Neural cell (in vitro differentiated cells): ENCODE measurements around the gene TMEM74B. TPM values are rescaled to one million over a fixed set of nuclear protein-coding genes. Genes with fewer than 3 reads are reported as not detected.

Experiments used
- H2AFZ ChIP-seq: fragments of 200-600, 300-800 bp; sonication (generic), shearing (Covaris generic); 2 replicates; pipeline ENCODE4 v1.6.0; 2014; ENCODE audit warnings: low read depth, mild to moderate bottlenecking, antibody characterized with exemption, low read length, moderate library complexity
- H3F3A ChIP-seq: fragments of 200-600 bp; shearing (Covaris generic); 2 replicates; pipeline ENCODE4 v1.6.1; 2016; ENCODE audit warnings: mild to moderate bottlenecking, moderate library complexity, mixed read lengths, antibody characterized with exemption, low read length; ENCODE audit not compliant: insufficient read depth, poor library complexity, severe bottlenecking
- H3K27ac ChIP-seq: fragments of 200-600, 300-800 bp; sonication (generic), shearing (Covaris generic); 2 replicates; pipeline ENCODE4 v1.5.1; 2014; ENCODE audit warnings: mild to moderate bottlenecking, low read length, moderate library complexity
- H3K27me3 ChIP-seq: fragments of 300-800, 200-600 bp; sonication (generic), shearing (Covaris generic); 2 replicates; pipeline ENCODE4 v1.6.0; 2014; ENCODE audit warnings: mild to moderate bottlenecking, low read depth, low read length, moderate library complexity; ENCODE audit not compliant: insufficient read depth
- H3K36me3 ChIP-seq: fragments of 300-800, 200-600 bp; sonication (generic), shearing (Covaris generic); 2 replicates; pipeline ENCODE4 v1.5.1; 2014; ENCODE audit warnings: mild to moderate bottlenecking, antibody characterized with exemption, low read length, moderate library complexity; ENCODE audit not compliant: insufficient read depth
- H3K4me2 ChIP-seq: fragments of 300-800, 200-600 bp; sonication (generic), shearing (Covaris generic); 2 replicates; pipeline ENCODE4 v1.6.0; 2014; ENCODE audit warnings: mild to moderate bottlenecking, low read length
- H3K4me3 ChIP-seq: fragments of 300-800, 200-600 bp; sonication (generic), shearing (Covaris generic); 2 replicates; pipeline ENCODE4 v1.5.1; 2014; ENCODE audit warnings: mild to moderate bottlenecking, low read length, moderate library complexity
- H3K79me2 ChIP-seq: fragments of 200-600 bp; shearing (Covaris generic); replicated peaks from 2 replicates; pipeline ENCODE4 v1.6.0; 2014; ENCODE audit warnings: mild to moderate bottlenecking, low read length, moderate library complexity; ENCODE audit not compliant: insufficient read depth
- H3K9ac ChIP-seq: fragments of 300-800, 200-600 bp; sonication (generic), shearing (Covaris generic); 2 replicates; pipeline ENCODE4 v1.6.1; 2016; ENCODE audit warnings: mild to moderate bottlenecking, low read length, mixed read lengths
- H3K9me2 ChIP-seq: fragments of 200-600 bp; shearing (Covaris generic); 2 replicates; pipeline ENCODE4 v1.6.1; 2016; ENCODE audit warnings: mild to moderate bottlenecking, low read length, mixed read lengths; ENCODE audit not compliant: insufficient read depth
- H3K9me3 ChIP-seq: fragments of 200-600, 300-800 bp; sonication (generic), shearing (Covaris generic); 2 replicates; pipeline ENCODE4 v1.6.1; 2016; ENCODE audit warnings: mild to moderate bottlenecking, mixed run types, low read length, moderate library complexity, mixed read lengths
- H4K20me1 ChIP-seq: fragments of 200-600 bp; shearing (Covaris generic); 2 replicates; pipeline ENCODE4 v1.6.1; 2016; ENCODE audit warnings: mild to moderate bottlenecking, mixed run types; ENCODE audit not compliant: insufficient read depth
- EP300 ChIP-seq: fragments of 450-650 bp; conservative IDR thresholded peaks from 2 replicates; pipeline ENCODE4 v1.6.1; 2014; ENCODE audit warnings: antibody characterized with exemption, mild to moderate bottlenecking, moderate library complexity; ENCODE audit not compliant: poor library complexity, severe bottlenecking
- EZH2 ChIP-seq: fragments of 200-600, 300-800 bp; shearing (Covaris generic), sonication (generic); IDR thresholded peaks from 2 replicates; pipeline ENCODE4 v1.6.1; 2014; ENCODE audit warnings: antibody characterized with exemption, low read length, borderline replicate concordance, mild to moderate bottlenecking; ENCODE audit not compliant: insufficient read depth, poor library complexity, severe bottlenecking
- MXI1 ChIP-seq: fragments of 450-650 bp; conservative IDR thresholded peaks from 2 replicates; pipeline ENCODE4 v1.6.1; 2014; ENCODE audit warnings: antibody characterized with exemption, mild to moderate bottlenecking; ENCODE audit not compliant: poor library complexity, severe bottlenecking
- POLR2AphosphoS5 ChIP-seq: IDR thresholded peaks from 2 replicates; pipeline ENCODE4 v1.6.1; 2012
- RAD21 ChIP-seq: fragments of 450-650 bp; conservative IDR thresholded peaks from 2 replicates; pipeline ENCODE4 v1.6.1; 2014; ENCODE audit warnings: antibody characterized with exemption, mild to moderate bottlenecking, moderate library complexity
- SMC3 ChIP-seq: fragments of 450-650 bp; conservative IDR thresholded peaks from 2 replicates; pipeline ENCODE4 v1.6.1; 2014; ENCODE audit warnings: antibody characterized with exemption, mild to moderate bottlenecking, moderate library complexity; ENCODE audit not compliant: poor library complexity
- TAF1 ChIP-seq: IDR thresholded peaks from 2 replicates; pipeline ENCODE4 v1.6.1; 2012; ENCODE audit warnings: low read depth
- polyA plus RNA-seq: library from polyadenylated mRNA; depleted of rRNA; stranded (reverse); fragments of >200 nt; gene quantifications from 2 replicates; pipeline ENCODE4 v1.2.3, GENCODE V29; 2014
- TF ChIP-seq, protein P1 (sequence below): IDR thresholded peaks from 2 replicates; pipeline ENCODE4 v1.6.1; 2012; ENCODE audit warnings: borderline replicate concordance

Gene TMEM74B
- polyA plus RNA-seq, 1 donor from 2014 or later = 155 TPM

- Histone ChIP-seq H3K9me2 (no peaks in the 10 kb centered on the region), H3K4me3 (no peak overlapping the region), H2AFZ (no peak overlapping the region)
Observed at GRCh38 chr20:1215386-1216170, 30.8 kb upstream of the TMEM74B start.

GRCh38 chr20:1214838-1215261 lies 30.1 kb upstream of the TMEM74B start:
- Histone ChIP-seq H3K9me3 (no peaks in the 10 kb centered on the region), H3K4me3 (no peak overlapping the region), H2AFZ (no peak overlapping the region), H3K36me3 (no peaks in the 10 kb centered on the region), H4K20me1 (no peaks in the 10 kb centered on the region), H3K27ac (no peak overlapping the region), H3K4me2 (no peak overlapping the region), H3K9me2 (no peaks in the 10 kb centered on the region), H3K79me2 (no peaks in the 10 kb centered on the region), H3F3A (no peaks in the 10 kb centered on the region), H3K9ac (no peak overlapping the region), H3K27me3 (no peaks in the 10 kb centered on the region)
- TF ChIP-seq MXI1 (no peak), RAD21 (no peak)
- TF ChIP-seq, protein P1, sequence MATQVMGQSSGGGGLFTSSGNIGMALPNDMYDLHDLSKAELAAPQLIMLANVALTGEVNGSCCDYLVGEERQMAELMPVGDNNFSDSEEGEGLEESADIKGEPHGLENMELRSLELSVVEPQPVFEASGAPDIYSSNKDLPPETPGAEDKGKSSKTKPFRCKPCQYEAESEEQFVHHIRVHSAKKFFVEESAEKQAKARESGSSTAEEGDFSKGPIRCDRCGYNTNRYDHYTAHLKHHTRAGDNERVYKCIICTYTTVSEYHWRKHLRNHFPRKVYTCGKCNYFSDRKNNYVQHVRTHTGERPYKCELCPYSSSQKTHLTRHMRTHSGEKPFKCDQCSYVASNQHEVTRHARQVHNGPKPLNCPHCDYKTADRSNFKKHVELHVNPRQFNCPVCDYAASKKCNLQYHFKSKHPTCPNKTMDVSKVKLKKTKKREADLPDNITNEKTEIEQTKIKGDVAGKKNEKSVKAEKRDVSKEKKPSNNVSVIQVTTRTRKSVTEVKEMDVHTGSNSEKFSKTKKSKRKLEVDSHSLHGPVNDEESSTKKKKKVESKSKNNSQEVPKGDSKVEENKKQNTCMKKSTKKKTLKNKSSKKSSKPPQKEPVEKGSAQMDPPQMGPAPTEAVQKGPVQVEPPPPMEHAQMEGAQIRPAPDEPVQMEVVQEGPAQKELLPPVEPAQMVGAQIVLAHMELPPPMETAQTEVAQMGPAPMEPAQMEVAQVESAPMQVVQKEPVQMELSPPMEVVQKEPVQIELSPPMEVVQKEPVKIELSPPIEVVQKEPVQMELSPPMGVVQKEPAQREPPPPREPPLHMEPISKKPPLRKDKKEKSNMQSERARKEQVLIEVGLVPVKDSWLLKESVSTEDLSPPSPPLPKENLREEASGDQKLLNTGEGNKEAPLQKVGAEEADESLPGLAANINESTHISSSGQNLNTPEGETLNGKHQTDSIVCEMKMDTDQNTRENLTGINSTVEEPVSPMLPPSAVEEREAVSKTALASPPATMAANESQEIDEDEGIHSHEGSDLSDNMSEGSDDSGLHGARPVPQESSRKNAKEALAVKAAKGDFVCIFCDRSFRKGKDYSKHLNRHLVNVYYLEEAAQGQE = no peak

More at GRCh38 chr20:1215386-1216170, 30.8 kb upstream of the TMEM74B start:
- no peak for TF ChIP-seq RAD21
- TF ChIP-seq EP300 = no peak
- TF ChIP-seq TAF1 = no peak
- no peak for TF ChIP-seq SMC3
- TF ChIP-seq MXI1 = no peak
- TF ChIP-seq POLR2AphosphoS5 = no peak
- TF ChIP-seq, protein P1 = no peak
- TF ChIP-seq EZH2 = no peak
- Histone ChIP-seq H3F3A (no peaks in the 10 kb centered on the region), H4K20me1 (no peaks in the 10 kb centered on the region), H3K27me3 (no peaks in the 10 kb centered on the region), H3K4me2 (no peak overlapping the region), H3K36me3 (no peaks in the 10 kb centered on the region), H3K9me3 (no peaks in the 10 kb centered on the region), H3K79me2 (no peaks in the 10 kb centered on the region), H3K27ac (no peak overlapping the region), H3K9ac (no peak overlapping the region)
